ENCODE measurements around the gene BABAM1. TPM values are rescaled to one million over a fixed set of nuclear protein-coding genes. Genes with fewer than 3 reads are reported as not detected.
"Not testable (repeated sequence)": the region's sequence is repeated elsewhere in the genome, so short reads cannot be mapped to it uniquely, and the experiment has no call there.

The BABAM1 gene
- total RNA-seq, 6 experiments from 2014 or later = 105 to 128 (median 120) TPM

- Mint-ChIP-seq H3K4me3 (no peak overlapping the region), H3K27me3 (ENCODE audit: insufficient read depth) (no peaks in the 10 kb centered on the region), H3K27ac (no peak overlapping the region), H3K4me1 (ENCODE audit: low read depth) (peaks cover 15% of the 10 kb centered on the region), H3K9me3 (no peaks in the 10 kb centered on the region), H3K36me3 (ENCODE audit: low read depth) (peaks cover 5% of the 10 kb centered on the region; the same call in 1 of the 2 replicates)
- DNase-seq = no peak
- no peak for TF ChIP-seq CTCF (IDR thresholded peaks at IDR 0.05)
These were observed 26.4 kb downstream of the BABAM1 start for GRCh38 chr19:17293605-17294004.

- no peaks in the 10 kb centered on the region for H3K27me3 Mint-ChIP-seq (ENCODE audit: insufficient read depth)
- peaks cover 15% of the 10 kb centered on the region for H3K4me1 Mint-ChIP-seq (ENCODE audit: low read depth)
- no peak for DNase-seq
- H3K36me3 Mint-ChIP-seq (ENCODE audit: low read depth) = peaks cover 5% of the 10 kb centered on the region; the same call in 1 of the 2 replicates
- H3K4me3 Mint-ChIP-seq = no peak overlapping the region
- no peak overlapping the region for H3K27ac Mint-ChIP-seq
- H3K9me3 Mint-ChIP-seq = no peaks in the 10 kb centered on the region
- TF ChIP-seq CTCF (IDR thresholded peaks at IDR 0.05) = no peak
These were observed 27.0 kb downstream of the BABAM1 start for GRCh38 chr19:17294051-17294891.

- H3K9me3 Mint-ChIP-seq; H3K36me3 Mint-ChIP-seq (ENCODE audit: low read depth); H3K4me3 Mint-ChIP-seq; H3K27me3 Mint-ChIP-seq (ENCODE audit: insufficient read depth); DNase-seq; H3K27ac Mint-ChIP-seq: not testable (repeated sequence)
- peaks cover 15% of the 10 kb centered on the region for H3K4me1 Mint-ChIP-seq (ENCODE audit: low read depth)
These were observed 28.3 kb downstream of the BABAM1 start for GRCh38 chr19:17295551-17295950.

GRCh38 chr19:17296273-17296672 lies 29.0 kb downstream of the BABAM1 start:
- no peaks in the 10 kb centered on the region for H3K27me3 Mint-ChIP-seq (ENCODE audit: insufficient read depth)
- TF ChIP-seq CTCF (IDR thresholded peaks at IDR 0.05) = peak; percentile 45
- no peak overlapping the region for H3K4me3 Mint-ChIP-seq
- peaks cover 15% of the 10 kb centered on the region for H3K4me1 Mint-ChIP-seq (ENCODE audit: low read depth)
- H3K9me3 Mint-ChIP-seq = no peaks in the 10 kb centered on the region
- peaks cover 5% of the 10 kb centered on the region; the same call in 1 of the 2 replicates for H3K36me3 Mint-ChIP-seq (ENCODE audit: low read depth)
- peak overlapping the region; percentile 16; the same call in 1 of the 2 replicates for H3K27ac Mint-ChIP-seq
- peak; percentile 59 for DNase-seq

GRCh38 chr19:17296976-17297375 lies 29.7 kb downstream of the BABAM1 start:
- no peak overlapping the region for H3K27ac Mint-ChIP-seq
- H3K27me3 Mint-ChIP-seq (ENCODE audit: insufficient read depth) = no peaks in the 10 kb centered on the region; the same call in 1 of the 2 replicates
- H3K4me3 Mint-ChIP-seq = no peak overlapping the region
- no peaks in the 10 kb centered on the region for H3K9me3 Mint-ChIP-seq
- H3K4me1 Mint-ChIP-seq (ENCODE audit: low read depth) = peaks cover 16% of the 10 kb centered on the region
- DNase-seq = no peak
- TF ChIP-seq CTCF (IDR thresholded peaks at IDR 0.05) = no peak
- H3K36me3 Mint-ChIP-seq (ENCODE audit: low read depth) = peaks cover 11% of the 10 kb centered on the region; the same call in 1 of the 2 replicates

GRCh38 chr19:17300992-17301619 lies 33.9 kb downstream of the BABAM1 start:
- Mint-ChIP-seq H3K27me3 (ENCODE audit: insufficient read depth) (no peaks in the 10 kb centered on the region; the same call in 1 of the 2 replicates), H3K4me1 (ENCODE audit: low read depth) (peaks cover 35% of the 10 kb centered on the region), H3K36me3 (ENCODE audit: low read depth) (peaks cover 13% of the 10 kb centered on the region; the same call in 1 of the 2 replicates), H3K9me3 (no peaks in the 10 kb centered on the region), H3K4me3 (no peak overlapping the region), H3K27ac (no peak overlapping the region)
- DNase-seq = no peak
- no peak for TF ChIP-seq CTCF (IDR thresholded peaks at IDR 0.05)

All from HFFc6 (cell line).